Stimulated activated naive B cell treated with anti-CD40 and anti-IgM and Interleukin-4, amounts not matched to agents 10 μg/mL and 1 μg/mL and 100 μg/mL, for 72 hours (primary cell): ENCODE results near the gene LEFTY1.

Experiments used
- ATAC-seq, 2 donors: fragments of 150-1000 bp; cut with Tn5 transposase; replicated peaks; 2 replicates each; pipeline ENCODE4 v1.10.0; 2021; ENCODE audit warnings: moderate library complexity in 1 of 2
- DNase-seq: peaks from one replicate; pipeline ENCODE4 v3.0.0; 2021
- H3K27ac Mint-ChIP-seq: one replicate; pipeline ENCODE4 v1.8.0; 2022; ENCODE audit warnings: mild to moderate bottlenecking, mixed read lengths
- H3K27me3 Mint-ChIP-seq, 2 donors: one replicate each; pipeline ENCODE4 v1.8.0; 2022; ENCODE audit warnings: mixed read lengths in 2 of 2
- H3K36me3 Mint-ChIP-seq, 2 donors: one replicate each; pipeline ENCODE4 v1.8.0; 2022; ENCODE audit warnings: mixed read lengths in 2 of 2, mild to moderate bottlenecking in 1 of 2
- H3K4me1 Mint-ChIP-seq, 2 donors: one replicate each; pipeline ENCODE4 v1.8.0; 2022; ENCODE audit warnings: mixed read lengths in 2 of 2, mild to moderate bottlenecking in 1 of 2
- H3K4me3 Mint-ChIP-seq, 2 donors: one replicate each; pipeline ENCODE4 v1.8.0; 2022; ENCODE audit warnings: mild to moderate bottlenecking in 2 of 2, mixed read lengths in 2 of 2, moderate library complexity in 1 of 2
- H3K9me3 Mint-ChIP-seq, 2 donors: one replicate each; pipeline ENCODE4 v1.8.0; 2022; ENCODE audit warnings: mixed read lengths in 2 of 2, mild to moderate bottlenecking in 1 of 2

Gene LEFTY1

GRCh38 chr1:225887030-225887314, 2.0 kb downstream of the LEFTY1 start:
- H3K4me3 Mint-ChIP-seq, result no peak overlapping the region
- H3K4me1 Mint-ChIP-seq, result peaks cover 9 to 26% of the 10 kb centered on the region in 2 donors

GRCh38 chr1:225886159-225887029, 2.6 kb downstream of the LEFTY1 start:
- Mint-ChIP-seq H3K4me3 (no peak overlapping the region), H3K9me3 (no peaks in the 10 kb centered on the region), H3K4me1 (peaks cover 10 to 30% of the 10 kb centered on the region in 2 donors)

More at GRCh38 chr1:225887030-225887314, 2.0 kb downstream of the LEFTY1 start:
- ATAC-seq (no peak), DNase-seq (no peak)
- Mint-ChIP-seq H3K36me3 (no peaks in the 10 kb centered on the region), H3K27ac (no peak overlapping the region), H3K9me3 (no peaks in the 10 kb centered on the region), H3K27me3 (peaks cover 0 to 18% of the 10 kb centered on the region in 2 donors)

GRCh38 chr1:225885336-225885735, 3.6 kb downstream of the LEFTY1 start:
- Mint-ChIP-seq H3K9me3 (no peaks in the 10 kb centered on the region), H3K36me3 (no peaks in the 10 kb centered on the region), H3K27me3 (peaks cover 0 to 18% of the 10 kb centered on the region in 2 donors), H3K4me1 (peaks cover 18 to 36% of the 10 kb centered on the region in 2 donors), H3K4me3 (no peak overlapping the region), H3K27ac (no peak overlapping the region)
- DNase-seq (no peak), ATAC-seq (no peak)

More at GRCh38 chr1:225886159-225887029, 2.6 kb downstream of the LEFTY1 start:
- no peak for DNase-seq
- ATAC-seq, result no peak
- Mint-ChIP-seq H3K27me3 (peaks cover 0 to 18% of the 10 kb centered on the region in 2 donors), H3K36me3 (no peaks in the 10 kb centered on the region), H3K27ac (peak overlapping the region; percentile 5)

- DNase-seq (no peak), ATAC-seq (no peak)
- Mint-ChIP-seq H3K4me3 (peak overlapping the region; percentile 93 to 94), H3K4me1 (peaks cover 34 to 52% of the 10 kb centered on the region in 2 donors), H3K27me3 (peaks cover 0 to 16% of the 10 kb centered on the region in 2 donors), H3K9me3 (no peaks in the 10 kb centered on the region), H3K36me3 (no peaks in the 10 kb centered on the region), H3K27ac (peak overlapping the region; percentile 82)
Measured at GRCh38 chr1:225883616-225884265, 5.2 kb downstream of the LEFTY1 start.

- DNase-seq, result no peak
Measured at GRCh38 chr1:225882694-225883615, 6.0 kb downstream of the LEFTY1 start.

GRCh38 chr1:225881959-225882693, 6.8 kb downstream of the LEFTY1 start, which contains the start of gene TMEM63A:
Gene TMEM63A, minus strand, starts transcription at chr1:225882380. Its CDS starts 4,800 bp downstream, at chr1:225877580.
- ATAC-seq, result peak; percentile 80 to 84
- peak within 1 kb of the TSS; percentile 93 to 94 for H3K4me3 Mint-ChIP-seq
- peak within 1 kb of the TSS; percentile 85 for H3K27ac Mint-ChIP-seq
- DNase-seq, result peak; percentile 82
- H3K36me3 Mint-ChIP-seq, result peaks cover 2 to 8% of the 10 kb centered on the region in 2 donors
- peaks cover 0 to 5% of the 10 kb centered on the region in 2 donors for H3K27me3 Mint-ChIP-seq
- H3K9me3 Mint-ChIP-seq, result no peaks in the 10 kb centered on the region
- peaks cover 42 to 59% of the 10 kb centered on the region in 2 donors for H3K4me1 Mint-ChIP-seq

More at GRCh38 chr1:225882694-225883615, 6.0 kb downstream of the LEFTY1 start:
- H3K27me3 Mint-ChIP-seq, result peaks cover 0 to 8% of the 10 kb centered on the region in 2 donors
- ATAC-seq, result peak; percentile 46 to 54
- peak overlapping the region; percentile 93 to 94 for H3K4me3 Mint-ChIP-seq
- no peaks in the 10 kb centered on the region for H3K9me3 Mint-ChIP-seq
- H3K4me1 Mint-ChIP-seq, result peaks cover 37 to 58% of the 10 kb centered on the region in 2 donors
- peaks cover 0 to under 1% of the 10 kb centered on the region in 2 donors for H3K36me3 Mint-ChIP-seq
- H3K27ac Mint-ChIP-seq, result peak overlapping the region; percentile 85

- peak; percentile 15 to 24 for ATAC-seq
- DNase-seq, result no peak
- peaks cover 42 to 54% of the 10 kb centered on the region in 2 donors for H3K4me1 Mint-ChIP-seq
- H3K9me3 Mint-ChIP-seq, result no peaks in the 10 kb centered on the region
- no peaks in the 10 kb centered on the region for H3K27me3 Mint-ChIP-seq
- peak overlapping the region; percentile 93 to 94 for H3K4me3 Mint-ChIP-seq
- H3K27ac Mint-ChIP-seq, result peak overlapping the region; percentile 82
- peaks cover 5 to 11% of the 10 kb centered on the region in 2 donors for H3K36me3 Mint-ChIP-seq
Measured at GRCh38 chr1:225881081-225881958, 7.6 kb downstream of the LEFTY1 start.

- Mint-ChIP-seq H3K4me1 (peaks cover 42 to 54% of the 10 kb centered on the region in 2 donors), H3K4me3 (peak overlapping the region in 1 of 2 donors; percentile 94), H3K9me3 (no peaks in the 10 kb centered on the region), H3K36me3 (peaks cover 5 to 11% of the 10 kb centered on the region in 2 donors), H3K27me3 (no peaks in the 10 kb centered on the region), H3K27ac (no peak overlapping the region)
- no peak for ATAC-seq
- no peak for DNase-seq
Measured at GRCh38 chr1:225880636-225881035, 8.3 kb downstream of the LEFTY1 start.

GRCh38 chr1:225880222-225880588, 8.7 kb downstream of the LEFTY1 start:
- DNase-seq, result no peak
- H3K27me3 Mint-ChIP-seq, result no peaks in the 10 kb centered on the region
- H3K4me1 Mint-ChIP-seq, result peaks cover 42 to 54% of the 10 kb centered on the region in 2 donors
- no peak for ATAC-seq
- H3K4me3 Mint-ChIP-seq, result peak overlapping the region; percentile 14 to 30
- H3K9me3 Mint-ChIP-seq, result no peaks in the 10 kb centered on the region
- no peak overlapping the region for H3K27ac Mint-ChIP-seq
- H3K36me3 Mint-ChIP-seq, result peaks cover 5 to 13% of the 10 kb centered on the region in 2 donors

GRCh38 chr1:225879521-225880221, 9.3 kb downstream of the LEFTY1 start:
- no peaks in the 10 kb centered on the region for H3K9me3 Mint-ChIP-seq
- ATAC-seq, result no peak
- H3K4me3 Mint-ChIP-seq, result peak overlapping the region in 1 of 2 donors; percentile 14
- H3K4me1 Mint-ChIP-seq, result peaks cover 42 to 54% of the 10 kb centered on the region in 2 donors
- DNase-seq, result no peak
- H3K36me3 Mint-ChIP-seq, result peaks cover 5 to 16% of the 10 kb centered on the region in 2 donors
- H3K27me3 Mint-ChIP-seq, result no peaks in the 10 kb centered on the region
- no peak overlapping the region for H3K27ac Mint-ChIP-seq

GRCh38 chr1:225878282-225878681, 10.7 kb downstream of the LEFTY1 start:
- DNase-seq (no peak), ATAC-seq (no peak)
- H3K4me1 Mint-ChIP-seq, result peaks cover 37 to 45% of the 10 kb centered on the region in 2 donors
- H3K9me3 Mint-ChIP-seq, result no peaks in the 10 kb centered on the region
- peaks cover 5 to 16% of the 10 kb centered on the region in 2 donors for H3K36me3 Mint-ChIP-seq
- H3K27ac Mint-ChIP-seq, result peak overlapping the region; percentile 10
- H3K27me3 Mint-ChIP-seq, result no peaks in the 10 kb centered on the region
- no peak overlapping the region for H3K4me3 Mint-ChIP-seq

GRCh38 chr1:225877580-225877979, 11.4 kb downstream of the LEFTY1 start:
- ATAC-seq, result no peak
- Mint-ChIP-seq H3K4me1 (peaks cover 35 to 42% of the 10 kb centered on the region in 2 donors), H3K9me3 (no peaks in the 10 kb centered on the region), H3K27ac (peak overlapping the region; percentile 63), H3K27me3 (no peaks in the 10 kb centered on the region), H3K36me3 (peaks cover 10 to 20% of the 10 kb centered on the region in 2 donors), H3K4me3 (no peak overlapping the region)
- DNase-seq, result no peak
